ENCODE measurements around the gene ZNF814. TPM values are rescaled to one million over a fixed set of nuclear protein-coding genes. Genes with fewer than 3 reads are reported as not detected.
"Not testable (repeated sequence)": the region's sequence is repeated elsewhere in the genome, so short reads cannot be mapped to it uniquely, and the experiment has no call there.

Gene ZNF814
- total and polyA plus RNA-seq, 2 experiments from 2014 or later: 3.6 to 14.1 TPM

DNA sequence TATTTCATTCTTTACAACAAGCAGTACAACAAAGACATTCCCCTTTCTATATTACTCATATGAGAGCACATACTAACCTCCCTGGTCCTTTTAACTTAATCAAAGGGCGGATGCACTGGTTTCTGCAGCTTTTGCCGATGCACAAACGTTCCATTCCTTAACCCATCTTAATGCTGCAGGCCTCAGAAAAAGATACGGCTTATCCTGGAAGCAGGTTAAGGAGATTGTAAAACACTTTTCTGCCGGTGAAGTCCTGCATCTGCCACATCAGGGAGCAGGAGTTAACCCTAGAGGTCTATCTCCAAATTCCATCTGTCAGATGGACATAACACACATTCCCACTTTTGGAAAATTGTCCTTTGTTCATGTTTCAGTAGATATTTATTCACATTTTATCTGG, 11.5 kb upstream of the ZNF814 start:
- H3K79me2 ChIP-seq (ENCODE audit: insufficient read depth): peaks cover 15% of the 10 kb centered on the region
- H3K27ac ChIP-seq: no peak overlapping the region
- no peak overlapping the region for H3K9ac ChIP-seq
- H3F3A ChIP-seq (ENCODE audit: insufficient read depth): no peaks in the 10 kb centered on the region
- peaks cover 4% of the 10 kb centered on the region; the same call in 1 of the 2 replicates for H3K4me1 ChIP-seq (ENCODE audit: insufficient read depth)
- no peak overlapping the region for H3K4me3 ChIP-seq
- no peaks in the 10 kb centered on the region for H4K20me1 ChIP-seq (ENCODE audit: insufficient read depth)
- H3K9me2 ChIP-seq (ENCODE audit: insufficient read depth): no peaks in the 10 kb centered on the region
- no peak overlapping the region for H3K4me2 ChIP-seq (ENCODE audit: unreplicated experiment)
- WGBS, 2 experiments (ENCODE audit: low coverage in 1 of 2, low lambda C conversion rate in 2 of 2, missing lambda C conversion rate in 2 of 2): 85 to 90% methylated on average over 5 of the region's 5 CpGs
- no peak for DNase-seq
- H3K9me3 ChIP-seq (ENCODE audit: low read depth): no peaks in the 10 kb centered on the region
- H3K36me3 ChIP-seq (ENCODE audit: low read depth): 0 out of 2 replicates have a peak, but pooled peaks cover 2% of the 10 kb centered on the region
- no peak for TF ChIP-seq EZH2phosphoT487 (IDR thresholded peaks at IDR 0.05; ENCODE audit: insufficient read depth, low read depth)
- no peak for TF ChIP-seq EZH2 (IDR thresholded peaks at IDR 0.05; ENCODE audit: insufficient read depth, poor library complexity, severe bottlenecking)
- H2AFZ ChIP-seq: no peak overlapping the region
- in situ Hi-C loops (cut with MboI): no loop called here
- H3K27me3 ChIP-seq (replicated peaks; ENCODE audit: insufficient read depth): no peaks in the 10 kb centered on the region

DNA sequence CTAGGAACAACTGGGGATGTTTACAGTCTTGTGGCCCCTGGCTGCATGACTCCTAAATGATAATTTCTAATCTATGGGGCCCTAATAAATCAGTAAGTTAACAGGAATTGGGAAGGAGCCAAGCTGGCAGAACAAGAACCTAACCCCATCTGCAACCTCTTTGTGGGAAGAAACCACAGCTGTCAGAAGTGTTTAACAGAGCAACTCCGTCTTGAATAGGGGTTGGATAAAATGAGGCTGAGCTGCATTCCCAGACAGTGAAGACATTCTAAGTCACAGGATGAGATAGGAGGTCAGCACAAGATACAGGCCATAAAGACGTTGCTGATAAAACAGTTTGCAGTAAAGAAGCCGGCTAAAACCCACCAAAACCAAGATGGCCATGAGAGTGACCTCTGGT, 1.9 kb upstream of the ZNF814 start:
- H2AFZ ChIP-seq; H4K20me1 ChIP-seq (ENCODE audit: insufficient read depth); H3K4me3 ChIP-seq; H3F3A ChIP-seq (ENCODE audit: insufficient read depth); H3K27me3 ChIP-seq (replicated peaks; ENCODE audit: insufficient read depth); H3K9me2 ChIP-seq (ENCODE audit: insufficient read depth); H3K4me2 ChIP-seq (ENCODE audit: unreplicated experiment); H3K9me3 ChIP-seq (ENCODE audit: low read depth); H3K4me1 ChIP-seq (ENCODE audit: insufficient read depth); in situ Hi-C loops (cut with MboI); H3K9ac ChIP-seq; H3K36me3 ChIP-seq (ENCODE audit: low read depth): not testable (repeated sequence)
- DNase-seq: peak; percentile 55
- Histone ChIP-seq H3K27ac (peak overlapping the region; percentile 40; the same call in 1 of the 2 replicates), H3K79me2 (ENCODE audit: insufficient read depth) (peaks cover 29% of the 10 kb centered on the region)
- 23 to 34% methylated on average over 3 of the region's 3 CpGs for WGBS, 2 experiments (ENCODE audit: low coverage in 1 of 2, low lambda C conversion rate in 2 of 2, missing lambda C conversion rate in 2 of 2)

- peaks cover 55% of the 10 kb centered on the region for H3K79me2 ChIP-seq (ENCODE audit: insufficient read depth)
- H3K9me3 ChIP-seq (ENCODE audit: low read depth): no peaks in the 10 kb centered on the region
- H3K4me1 ChIP-seq (ENCODE audit: insufficient read depth): peaks cover 12% of the 10 kb centered on the region
- 11 to 17% methylated on average over 8 of the region's 8 CpGs for WGBS, 2 experiments (ENCODE audit: low coverage in 1 of 2, low lambda C conversion rate in 2 of 2, missing lambda C conversion rate in 2 of 2)
- no peaks in the 10 kb centered on the region for H3K36me3 ChIP-seq (ENCODE audit: low read depth)
- TF ChIP-seq EZH2 (IDR thresholded peaks at IDR 0.05; ENCODE audit: insufficient read depth, poor library complexity, severe bottlenecking): no peak
- TF ChIP-seq EZH2phosphoT487 (IDR thresholded peaks at IDR 0.05; ENCODE audit: insufficient read depth, low read depth): no peak
- H3K4me2 ChIP-seq (ENCODE audit: unreplicated experiment): peak overlapping the region; percentile 83
- peak; percentile 43 for DNase-seq
- H3K4me3 ChIP-seq: peak overlapping the region; percentile 94
- peak overlapping the region; percentile 55 for H3K27ac ChIP-seq
- H4K20me1 ChIP-seq (ENCODE audit: insufficient read depth): no peaks in the 10 kb centered on the region; the same call in 1 of the 2 replicates
- H2AFZ ChIP-seq: peak overlapping the region; percentile 95
- H3K9me2 ChIP-seq (ENCODE audit: insufficient read depth): no peaks in the 10 kb centered on the region
- no peaks in the 10 kb centered on the region for H3K27me3 ChIP-seq (replicated peaks; ENCODE audit: insufficient read depth)
- in situ Hi-C loops (cut with MboI): no loop called here
- peak overlapping the region; percentile 87 for H3K9ac ChIP-seq
- H3F3A ChIP-seq (ENCODE audit: insufficient read depth): peaks cover 7% of the 10 kb centered on the region; the same call in 1 of the 2 replicates
These were observed 704 bp downstream of the ZNF814 start for GRCh38 chr19:57888107-57888559.

DNA sequence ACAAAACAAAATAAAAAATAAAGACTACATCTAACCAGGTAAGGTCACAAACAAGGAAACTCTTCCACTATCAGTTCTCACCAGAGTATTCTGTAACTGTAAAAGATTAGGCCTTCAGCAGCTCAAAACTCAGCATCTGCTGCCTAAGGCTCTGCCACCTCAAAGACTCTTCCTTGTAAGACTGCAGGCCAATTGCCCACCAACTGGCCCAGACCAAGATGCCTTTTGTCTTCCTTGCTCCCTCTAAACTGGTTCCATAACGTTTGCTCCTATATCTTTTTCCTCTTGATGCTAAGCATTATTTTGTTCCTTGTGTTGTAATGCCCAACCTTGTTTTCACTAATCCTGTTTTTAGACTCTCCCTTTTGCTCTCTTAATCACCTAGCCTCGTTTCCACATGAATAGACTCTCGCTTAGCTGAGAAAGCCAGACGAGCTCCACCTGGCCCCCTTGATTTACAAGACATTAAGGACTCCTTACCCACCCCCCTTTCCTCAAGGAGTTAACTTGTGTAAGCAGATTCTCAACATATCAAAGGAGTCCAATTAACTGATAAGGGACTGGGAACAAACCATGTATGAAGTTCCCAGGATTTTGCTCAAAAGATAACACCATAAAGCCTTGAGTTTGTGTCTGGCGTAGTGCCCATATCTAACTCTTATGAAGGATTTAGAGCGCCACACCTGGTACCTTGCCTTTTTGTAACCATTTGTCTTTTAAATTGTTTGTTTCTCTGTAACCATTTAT, 1.5 kb downstream of the ZNF814 start:
- Histone ChIP-seq H3K27me3 (replicated peaks; ENCODE audit: insufficient read depth) (no peaks in the 10 kb centered on the region), H2AFZ (peak overlapping the region; percentile 95; the same call in 1 of the 2 replicates), H4K20me1 (ENCODE audit: insufficient read depth) (no peaks in the 10 kb centered on the region; the same call in 1 of the 2 replicates), H3K4me3 (peak overlapping the region; percentile 94), H3K4me1 (ENCODE audit: insufficient read depth) (peaks cover 12% of the 10 kb centered on the region), H3K9me3 (ENCODE audit: low read depth) (no peaks in the 10 kb centered on the region), H3K36me3 (ENCODE audit: low read depth) (no peaks in the 10 kb centered on the region), H3F3A (ENCODE audit: insufficient read depth) (peaks cover 7% of the 10 kb centered on the region; the same call in 1 of the 2 replicates), H3K27ac (no peak overlapping the region), H3K4me2 (ENCODE audit: unreplicated experiment) (peak overlapping the region; percentile 83), H3K9ac (peak overlapping the region; percentile 87), H3K79me2 (ENCODE audit: insufficient read depth) (peaks cover 63% of the 10 kb centered on the region), H3K9me2 (ENCODE audit: insufficient read depth) (no peaks in the 10 kb centered on the region)
- TF ChIP-seq EZH2phosphoT487 (IDR thresholded peaks at IDR 0.05; ENCODE audit: insufficient read depth, low read depth) (no peak), EZH2 (IDR thresholded peaks at IDR 0.05; ENCODE audit: insufficient read depth, poor library complexity, severe bottlenecking) (no peak)
- DNase-seq: peak; percentile 23
- in situ Hi-C loops (cut with MboI): no loop called here
- WGBS, 2 experiments (ENCODE audit: low coverage in 1 of 2, low lambda C conversion rate in 2 of 2, missing lambda C conversion rate in 2 of 2): 8 to 13% methylated on average over 6 of the region's 6 CpGs
